ENCODE results near the gene TRIM8.

GRCh38 chr10:102599565-102600327, 44.5 kb upstream of the TRIM8 start:
- TF ChIP-seq CTCF (IDR thresholded peaks at IDR 0.05), result no peak
- TF ChIP-seq EZH2 (IDR thresholded peaks at IDR 0.05; ENCODE audit: borderline replicate concordance, insufficient read depth, low read depth, low read length, poor library complexity, severe bottlenecking), result no peak
